Neural crest cell (in vitro differentiated cells): ENCODE data around the gene OOEP. TPM values are rescaled to one million over a fixed set of nuclear protein-coding genes. Genes with fewer than 3 reads are reported as not detected.

Experiments
- DNase-seq: peaks from one replicate; pipeline ENCODE4 v3.0.0; 2021; ENCODE audit warnings: low read depth, mixed read lengths, low spot score
- H3K27ac Mint-ChIP-seq: one replicate; pipeline ENCODE4 v1.8.0; 2021; ENCODE audit warnings: mild to moderate bottlenecking, mixed read lengths; ENCODE audit not compliant: unreplicated experiment
- H3K27me3 Mint-ChIP-seq: 2 replicates; pipeline ENCODE4 v1.8.0; 2021; ENCODE audit warnings: low read depth, mild to moderate bottlenecking, mixed read lengths
- H3K36me3 Mint-ChIP-seq: 2 replicates; pipeline ENCODE4 v1.8.0; 2021; ENCODE audit warnings: low read depth, mild to moderate bottlenecking, mixed read lengths
- H3K4me1 Mint-ChIP-seq: 2 replicates; pipeline ENCODE4 v1.8.0; 2021; ENCODE audit warnings: mixed read lengths
- H3K4me3 Mint-ChIP-seq: one replicate; pipeline ENCODE4 v1.8.0; 2021; ENCODE audit warnings: mild to moderate bottlenecking, mixed read lengths
- H3K9me3 Mint-ChIP-seq: 2 replicates; pipeline ENCODE4 v1.8.0; 2021; ENCODE audit warnings: mixed read lengths
- CTCF ChIP-seq: fragments of 200-600 bp; sonication (generic); conservative IDR thresholded peaks from 2 replicates; pipeline ENCODE4 v1.5.0; 2021; ENCODE audit warnings: antibody characterized with exemption, mild to moderate bottlenecking
- total RNA-seq: library from RNA; stranded (reverse); gene quantifications from 2 replicates; pipeline ENCODE4 v1.2.1, GENCODE V29; 2021

OOEP gene
- total RNA-seq, 1 donor from 2014 or later, result not detected

GRCh38 chr6:73367761-73368355 is 1.8 kb downstream of the OOEP start:
- Mint-ChIP-seq H3K27ac (no peak overlapping the region), H3K36me3 (no peaks in the 10 kb centered on the region), H3K4me3 (no peak overlapping the region), H3K27me3 (no peaks in the 10 kb centered on the region), H3K9me3 (no peaks in the 10 kb centered on the region), H3K4me1 (no peaks in the 10 kb centered on the region)
- no peak for DNase-seq
- TF ChIP-seq CTCF, result no peak

- no peaks in the 10 kb centered on the region for H3K36me3 Mint-ChIP-seq
- DNase-seq, result no peak
- H3K4me1 Mint-ChIP-seq, result no peaks in the 10 kb centered on the region
- no peak overlapping the region for H3K4me3 Mint-ChIP-seq
- H3K27ac Mint-ChIP-seq, result no peak overlapping the region
- no peak for TF ChIP-seq CTCF
- no peaks in the 10 kb centered on the region for H3K9me3 Mint-ChIP-seq
- H3K27me3 Mint-ChIP-seq, result no peaks in the 10 kb centered on the region
Measured at GRCh38 chr6:73364549-73364948, 5.1 kb downstream of the OOEP start.

GRCh38 chr6:73364121-73364520 is 5.6 kb downstream of the OOEP start:
- no peak for TF ChIP-seq CTCF
- no peaks in the 10 kb centered on the region for H3K9me3 Mint-ChIP-seq
- H3K27me3 Mint-ChIP-seq, result no peaks in the 10 kb centered on the region
- no peaks in the 10 kb centered on the region for H3K4me1 Mint-ChIP-seq
- no peaks in the 10 kb centered on the region for H3K36me3 Mint-ChIP-seq
- H3K27ac Mint-ChIP-seq, result no peak overlapping the region
- no peak for DNase-seq
- no peak overlapping the region for H3K4me3 Mint-ChIP-seq

GRCh38 chr6:73363537-73363875 is 6.2 kb downstream of the OOEP start:
- H3K4me3 Mint-ChIP-seq, result no peak overlapping the region
- no peaks in the 10 kb centered on the region for H3K9me3 Mint-ChIP-seq
- no peak for DNase-seq
- no peak overlapping the region for H3K27ac Mint-ChIP-seq
- no peak for TF ChIP-seq CTCF
- H3K27me3 Mint-ChIP-seq, result no peaks in the 10 kb centered on the region
- H3K36me3 Mint-ChIP-seq, result no peaks in the 10 kb centered on the region
- no peaks in the 10 kb centered on the region for H3K4me1 Mint-ChIP-seq

GRCh38 chr6:73362869-73363536 is 6.7 kb downstream of the OOEP start:
- no peak for DNase-seq
- Mint-ChIP-seq H3K36me3 (no peaks in the 10 kb centered on the region), H3K4me3 (no peak overlapping the region), H3K27me3 (no peaks in the 10 kb centered on the region), H3K27ac (no peak overlapping the region), H3K4me1 (no peaks in the 10 kb centered on the region), H3K9me3 (no peaks in the 10 kb centered on the region)
- no peak for TF ChIP-seq CTCF
